GM18526 (cell line): ENCODE results near the gene NEGR1.

Experiments used
- POLR2A ChIP-seq: IDR thresholded peaks from 3 replicates; pipeline ENCODE4 v1.6.1; 2011; ENCODE audit not compliant: insufficient read length; ENCODE audit errors: extremely low read depth

Gene NEGR1

GRCh38 chr1:72100771-72101170 lies 181.6 kb downstream of the NEGR1 start:
- no peak for TF ChIP-seq POLR2A

GRCh38 chr1:72097851-72098570 lies 184.3 kb downstream of the NEGR1 start:
- TF ChIP-seq POLR2A, result no peak

GRCh38 chr1:72094209-72094608 lies 188.1 kb downstream of the NEGR1 start:
- no peak for TF ChIP-seq POLR2A

GRCh38 chr1:72086394-72086793 lies 195.9 kb downstream of the NEGR1 start:
- TF ChIP-seq POLR2A, result no peak

GRCh38 chr1:72075425-72075824 lies 206.9 kb downstream of the NEGR1 start:
- TF ChIP-seq POLR2A, result no peak

- TF ChIP-seq POLR2A, result no peak
Observed at GRCh38 chr1:72066431-72066830, 215.9 kb downstream of the NEGR1 start.

GRCh38 chr1:72064196-72065075 lies 217.9 kb downstream of the NEGR1 start:
- no peak for TF ChIP-seq POLR2A

- TF ChIP-seq POLR2A, result no peak
Observed at GRCh38 chr1:72063364-72064044, 218.8 kb downstream of the NEGR1 start.

GRCh38 chr1:72062584-72062983 lies 219.8 kb downstream of the NEGR1 start:
- no peak for TF ChIP-seq POLR2A

GRCh38 chr1:72060466-72061245 lies 221.7 kb downstream of the NEGR1 start:
- no peak for TF ChIP-seq POLR2A

- TF ChIP-seq POLR2A, result no peak
Observed at GRCh38 chr1:72056516-72056915, 225.8 kb downstream of the NEGR1 start.

- TF ChIP-seq POLR2A, result no peak
Observed at GRCh38 chr1:72051538-72051937, 230.8 kb downstream of the NEGR1 start.

- no peak for TF ChIP-seq POLR2A
Observed at GRCh38 chr1:72050551-72050950, 231.8 kb downstream of the NEGR1 start.

GRCh38 chr1:72037745-72038343 lies 244.5 kb downstream of the NEGR1 start:
- no peak for TF ChIP-seq POLR2A

- no peak for TF ChIP-seq POLR2A
Observed at GRCh38 chr1:72034827-72035226, 247.5 kb downstream of the NEGR1 start.
